HG02678 (cell line): Measurements from ENCODE around the gene PTPRM.

Source experiments
- ATAC-seq: cut with Tn5 transposase; IDR thresholded peaks from one replicate; pipeline ENCODE4 v1.9.1; 2021; ENCODE audit warnings: mild to moderate bottlenecking, moderate library complexity; ENCODE audit not compliant: unreplicated experiment

The PTPRM gene

GRCh38 chr18:7598167-7599047 lies 31.3 kb downstream of the PTPRM start:
- ATAC-seq = no peak

- ATAC-seq = no peak
Observed at GRCh38 chr18:7600036-7600435, 32.9 kb downstream of the PTPRM start.

GRCh38 chr18:7600528-7601245 lies 33.6 kb downstream of the PTPRM start:
- no peak for ATAC-seq

- ATAC-seq = no peak
Observed at GRCh38 chr18:7601246-7601615, 34.1 kb downstream of the PTPRM start.

GRCh38 chr18:7601936-7602335 lies 34.8 kb downstream of the PTPRM start:
- ATAC-seq = no peak

GRCh38 chr18:7603259-7604000 lies 36.3 kb downstream of the PTPRM start:
- no peak for ATAC-seq

GRCh38 chr18:7604361-7604760 lies 37.2 kb downstream of the PTPRM start:
- ATAC-seq = no peak

GRCh38 chr18:7605705-7606104 lies 38.6 kb downstream of the PTPRM start:
- ATAC-seq = no peak

- no peak for ATAC-seq
Observed at GRCh38 chr18:7607540-7608173, 40.5 kb downstream of the PTPRM start.

GRCh38 chr18:7608174-7608550 lies 41.0 kb downstream of the PTPRM start:
- ATAC-seq = no peak

- no peak for ATAC-seq
Observed at GRCh38 chr18:7608781-7609201, 41.7 kb downstream of the PTPRM start.

- ATAC-seq = no peak
Observed at GRCh38 chr18:7609617-7610016, 42.5 kb downstream of the PTPRM start.

- no peak for ATAC-seq
Observed at GRCh38 chr18:7614042-7614441, 46.9 kb downstream of the PTPRM start.

- ATAC-seq = no peak
Observed at GRCh38 chr18:7615840-7616239, 48.7 kb downstream of the PTPRM start.

- ATAC-seq = no peak
Observed at GRCh38 chr18:7616661-7617060, 49.5 kb downstream of the PTPRM start.

- no peak for ATAC-seq
Observed at GRCh38 chr18:7617738-7618422, 50.8 kb downstream of the PTPRM start.

- ATAC-seq = no peak
Observed at GRCh38 chr18:7618891-7619442, 51.9 kb downstream of the PTPRM start.

GRCh38 chr18:7619676-7620075 lies 52.6 kb downstream of the PTPRM start:
- ATAC-seq = no peak

GRCh38 chr18:7622721-7623120 lies 55.6 kb downstream of the PTPRM start:
- no peak for ATAC-seq

- ATAC-seq = no peak
Observed at GRCh38 chr18:7623681-7624080, 56.6 kb downstream of the PTPRM start.
